OCI-LY7 (cell line): ENCODE data around the gene TNRC6C. TPM values are rescaled to one million over a fixed set of nuclear protein-coding genes. Genes with fewer than 3 reads are reported as not detected.

Experiments used
- BruUV-seq: library from RNA; stranded (reverse); fragments of 400-500 nt; replicated peaks from 2 replicates; lab custom pipeline; 2021; lab: Mats Ljungman, UMichigan
- CTCF ChIA-PET: fragments of 300-600 bp; sonication (Branson Sonifier 250); formaldehyde crosslinking; loops from one replicate; lab custom pipeline; 2022; ENCODE audit warnings: antibody characterized with exemption; ENCODE audit not compliant: unreplicated experiment; lab: Charles Lee
- POLR2A ChIA-PET: fragments of 300-600 bp; sonication (Branson Sonifier 250); formaldehyde crosslinking; loops from one replicate; lab custom pipeline; 2022; ENCODE audit warnings: antibody characterized with exemption; lab: Charles Lee
- DNase-seq: peaks from one replicate; pipeline ENCODE4 v3.0.0-alpha.2; 2015; ENCODE audit warnings: low spot score
- H2AFZ ChIP-seq: fragments of 200-600 bp; sonication (generic), shearing (Covaris generic); 2 replicates; pipeline ENCODE4 v1.6.1; 2014; ENCODE audit warnings: mild to moderate bottlenecking, antibody characterized with exemption, low read length, moderate library complexity
- H3K27ac ChIP-seq: fragments of 200-600 bp; sonication (generic); 2 replicates; pipeline ENCODE4 v1.5.1; 2014; ENCODE audit warnings: mixed run types, low read depth, mild to moderate bottlenecking, moderate library complexity, low read length, inconsistent platforms; ENCODE audit not compliant: poor library complexity, severe bottlenecking
- H3K36me3 ChIP-seq: fragments of 200-600 bp; sonication (generic); 2 replicates; pipeline ENCODE4 v1.6.1; 2014; ENCODE audit warnings: mild to moderate bottlenecking, antibody characterized with exemption, low read length, moderate library complexity, mixed read lengths; ENCODE audit not compliant: insufficient read depth
- H3K4me1 ChIP-seq: fragments of 200-600 bp; sonication (generic); 2 replicates; pipeline ENCODE4 v1.5.1; 2014; ENCODE audit warnings: mild to moderate bottlenecking, low read length; ENCODE audit not compliant: insufficient read depth, poor library complexity, severe bottlenecking
- H3K4me2 ChIP-seq: fragments of 200-600 bp; sonication (generic); 2 replicates; pipeline ENCODE4 v1.6.1; 2014; ENCODE audit warnings: mild to moderate bottlenecking, low read length
- H3K4me3 ChIP-seq: fragments of 200-600 bp; sonication (generic); 2 replicates; pipeline ENCODE4 v1.5.1; 2014; ENCODE audit warnings: mild to moderate bottlenecking, low read depth, low read length; ENCODE audit not compliant: poor library complexity, severe bottlenecking
- H3K79me2 ChIP-seq: fragments of 200-600 bp; sonication (generic); 2 replicates; pipeline ENCODE4 v1.6.1; 2016; ENCODE audit warnings: low read depth, mild to moderate bottlenecking, low read length, moderate library complexity, mixed read lengths; ENCODE audit not compliant: insufficient read depth
- H3K9me2 ChIP-seq: fragments of 200-600 bp; sonication (generic); 2 replicates; pipeline ENCODE4 v1.6.1; 2016; ENCODE audit warnings: mild to moderate bottlenecking, low read length, mixed read lengths; ENCODE audit not compliant: insufficient read depth
- H3K9me3 ChIP-seq: fragments of 200-600 bp; sonication (generic); 2 replicates; pipeline ENCODE4 v1.6.1; 2014; ENCODE audit warnings: mild to moderate bottlenecking, mixed run types, low read length, mixed read lengths
- H4K20me1 ChIP-seq: fragments of 200-600 bp; sonication (generic); 2 replicates; pipeline ENCODE4 v1.6.1; 2014; ENCODE audit warnings: mild to moderate bottlenecking, antibody characterized with exemption, low read length, moderate library complexity, mixed read lengths; ENCODE audit not compliant: insufficient read depth
- CTCF ChIP-seq: fragments of 200-600 bp; sonication (generic); conservative IDR thresholded peaks from 2 replicates; pipeline ENCODE4 v1.5.1; 2014; ENCODE audit warnings: mild to moderate bottlenecking, antibody characterized with exemption, low read length, moderate library complexity, mixed read lengths
- EZH2phosphoT487 ChIP-seq: fragments of 200-600 bp; sonication (generic); IDR thresholded peaks from 2 replicates; pipeline ENCODE4 v1.6.1; 2018; ENCODE audit warnings: low read depth, borderline replicate concordance, mild to moderate bottlenecking, mixed run types, antibody characterized with exemption, low read length, moderate library complexity, mixed read lengths
- intact Hi-C: fragments of 100-400 bp; cut with micrococcal nuclease; formaldehyde crosslinking; loops from one replicate; pipeline ENCODE4 v1.10.0; 2022; ENCODE audit not compliant: unreplicated experiment
- total RNA-seq, 2 experiments: library from RNA; depleted of rRNA in 1 of 2; stranded (reverse); fragments of >200 nt in 1 of 2; shearing (Covaris generic) in 1 of 2; gene quantifications; 2 replicates each; pipeline ENCODE4 v1.2.3, GENCODE V29; 2014 to 2022

TNRC6C gene
- total RNA-seq, 2 experiments from 2014 or later = 8.5 to 25.2 TPM

GRCh38 chr17:78107976-78108725, 149.6 kb downstream of the TNRC6C start:
- Histone ChIP-seq H2AFZ (no peak overlapping the region), H3K4me2 (no peak overlapping the region), H4K20me1 (no peaks in the 10 kb centered on the region), H3K36me3 (peaks cover 53% of the 10 kb centered on the region; the same call in 1 of the 2 replicates), H3K27ac (no peak overlapping the region), H3K4me3 (no peak overlapping the region), H3K9me2 (no peaks in the 10 kb centered on the region), H3K4me1 (no peaks in the 10 kb centered on the region), H3K9me3 (no peaks in the 10 kb centered on the region), H3K79me2 (no peaks in the 10 kb centered on the region)
- no peak for DNase-seq
- intact Hi-C loops = no loop called here
- CTCF ChIA-PET = no interaction called here
- BruUV-seq = no TSS peak
- POLR2A ChIA-PET = interaction anchor here (0.7 kb wide), 1 partner anchor 486 kb away, joined by 3 read pairs; no protein-coding TSS in a partner anchor
- TF ChIP-seq EZH2phosphoT487 (no peak), CTCF (no peak)

- no peak for DNase-seq
- intact Hi-C loops = no loop called here
- ChIA-PET CTCF (interaction anchor here (0.5 to 0.6 kb wide), 2 partner anchors 19 to 31 kb away, joined by 3 read pairs; no protein-coding TSS in a partner anchor), POLR2A (interaction anchor here (0.7 kb wide), 1 partner anchor 485 kb away, joined by 3 read pairs; no protein-coding TSS in a partner anchor)
- Histone ChIP-seq H3K9me3 (no peaks in the 10 kb centered on the region), H3K4me3 (no peak overlapping the region), H4K20me1 (no peaks in the 10 kb centered on the region), H3K9me2 (no peaks in the 10 kb centered on the region), H3K4me2 (no peak overlapping the region), H3K4me1 (no peaks in the 10 kb centered on the region), H3K36me3 (peaks cover 48% of the 10 kb centered on the region; the same call in 1 of the 2 replicates), H2AFZ (no peak overlapping the region), H3K79me2 (no peaks in the 10 kb centered on the region), H3K27ac (no peak overlapping the region)
- TF ChIP-seq CTCF (no peak), EZH2phosphoT487 (no peak)
- no TSS peak for BruUV-seq
Observed at GRCh38 chr17:78108726-78109488, 150.4 kb downstream of the TNRC6C start.
